ENCODE results near the gene TTLL9. TPM values are rescaled to one million over a fixed set of nuclear protein-coding genes. Genes with fewer than 3 reads are reported as not detected.

TTLL9 gene
- total RNA-seq, 1 donor: 0.09 TPM

- TF ChIP-seq CTCF (IDR thresholded peaks at IDR 0.05; ENCODE audit: insufficient read depth, low read length): no peak
- no peak overlapping the region for H3K4me3 ChIP-seq (ENCODE audit: low read depth, low read length)
- DNase-seq (ENCODE audit: low read depth): no peak
Observed at GRCh38 chr20:31903627-31904386, 33.4 kb downstream of the TTLL9 start.

GRCh38 chr20:31906001-31906400 is 35.6 kb downstream of the TTLL9 start:
- TF ChIP-seq CTCF (IDR thresholded peaks at IDR 0.05; ENCODE audit: insufficient read depth, low read length): no peak
- no peak for DNase-seq (ENCODE audit: low read depth)
- H3K4me3 ChIP-seq (ENCODE audit: low read depth, low read length): no peak overlapping the region

- no peak overlapping the region for H3K4me3 ChIP-seq (ENCODE audit: low read depth, low read length)
- no peak for TF ChIP-seq CTCF (IDR thresholded peaks at IDR 0.05; ENCODE audit: insufficient read depth, low read length)
- DNase-seq (ENCODE audit: low read depth): no peak
Observed at GRCh38 chr20:31907046-31907445, 36.6 kb downstream of the TTLL9 start.

- TF ChIP-seq CTCF (IDR thresholded peaks at IDR 0.05; ENCODE audit: insufficient read depth, low read length): no peak
- no peak for DNase-seq (ENCODE audit: low read depth)
- no peak overlapping the region for H3K4me3 ChIP-seq (ENCODE audit: low read depth, low read length)
Observed at GRCh38 chr20:31908016-31908415, 37.6 kb downstream of the TTLL9 start.

GRCh38 chr20:31908424-31908823 is 38.0 kb downstream of the TTLL9 start:
- no peak for TF ChIP-seq CTCF (IDR thresholded peaks at IDR 0.05; ENCODE audit: insufficient read depth, low read length)
- no peak for DNase-seq (ENCODE audit: low read depth)
- no peak overlapping the region for H3K4me3 ChIP-seq (ENCODE audit: low read depth, low read length)

- no peak overlapping the region for H3K4me3 ChIP-seq (ENCODE audit: low read depth, low read length)
- TF ChIP-seq CTCF (IDR thresholded peaks at IDR 0.05; ENCODE audit: insufficient read depth, low read length): no peak
- no peak for DNase-seq (ENCODE audit: low read depth)
Observed at GRCh38 chr20:31909253-31910070, 39.0 kb downstream of the TTLL9 start.

All from fibroblast of the aortic adventitia (primary cell).